KMS-11 (cell line): Measurements from ENCODE around the gene KDM3A.

Experiments
- H2AFZ ChIP-seq: fragments of 200-600 bp; sonication (generic); 2 replicates; pipeline ENCODE4 v1.6.1; 2016; ENCODE audit warnings: antibody characterized with exemption, mixed run types, low read depth
- H3K27ac ChIP-seq: fragments of 200-600 bp; sonication (generic); 2 replicates; pipeline ENCODE4 v1.6.1; 2016; ENCODE audit warnings: mild to moderate bottlenecking, mixed run types
- H3K27me3 ChIP-seq: fragments of 200-600 bp; sonication (generic); 2 replicates; pipeline ENCODE4 v1.6.1; 2017; ENCODE audit warnings: mild to moderate bottlenecking, low read depth, mixed run types, moderate library complexity; ENCODE audit not compliant: insufficient read depth
- H3K36me3 ChIP-seq: fragments of 200-600 bp; sonication (generic); 2 replicates; pipeline ENCODE4 v1.6.1; 2017; ENCODE audit warnings: mild to moderate bottlenecking, mixed run types; ENCODE audit not compliant: insufficient read depth
- H3K4me1 ChIP-seq: fragments of 200-600 bp; sonication (generic); 2 replicates; pipeline ENCODE4 v1.6.1; 2016; ENCODE audit warnings: mild to moderate bottlenecking, low read depth, mixed run types; ENCODE audit not compliant: poor library complexity, severe bottlenecking
- H3K4me2 ChIP-seq: fragments of 200-600 bp; sonication (generic); 2 replicates; pipeline ENCODE4 v1.7.0; 2016; ENCODE audit warnings: mild to moderate bottlenecking, mixed run types
- H3K4me3 ChIP-seq: fragments of 200-600 bp; sonication (generic); IDR thresholded peaks from 2 replicates; pipeline ENCODE4 v1.6.1; 2017; ENCODE audit warnings: low read depth, low read length, mixed read lengths; ENCODE audit not compliant: insufficient read depth
- H3K79me2 ChIP-seq: fragments of 200-600 bp; sonication (generic); 2 replicates; pipeline ENCODE4 v1.6.1; 2016; ENCODE audit warnings: low read depth, mixed run types; ENCODE audit not compliant: insufficient read depth
- H3K9ac ChIP-seq: fragments of 200-600 bp; sonication (generic); 2 replicates; pipeline ENCODE4 v1.6.1; 2016; ENCODE audit warnings: mild to moderate bottlenecking, mixed run types
- H4K20me1 ChIP-seq: fragments of 200-600 bp; sonication (generic); 2 replicates; pipeline ENCODE4 v1.6.1; 2016; ENCODE audit warnings: mild to moderate bottlenecking, mixed run types; ENCODE audit not compliant: insufficient read depth
- TF ChIP-seq, protein P1 (sequence below): fragments of 200-600 bp; sonication (generic); conservative IDR thresholded peaks from 2 replicates; pipeline ENCODE4 v1.6.1; 2017; ENCODE audit warnings: low read depth, mild to moderate bottlenecking, antibody characterized with exemption, low read length, moderate library complexity, mixed read lengths

The KDM3A gene

DNA sequence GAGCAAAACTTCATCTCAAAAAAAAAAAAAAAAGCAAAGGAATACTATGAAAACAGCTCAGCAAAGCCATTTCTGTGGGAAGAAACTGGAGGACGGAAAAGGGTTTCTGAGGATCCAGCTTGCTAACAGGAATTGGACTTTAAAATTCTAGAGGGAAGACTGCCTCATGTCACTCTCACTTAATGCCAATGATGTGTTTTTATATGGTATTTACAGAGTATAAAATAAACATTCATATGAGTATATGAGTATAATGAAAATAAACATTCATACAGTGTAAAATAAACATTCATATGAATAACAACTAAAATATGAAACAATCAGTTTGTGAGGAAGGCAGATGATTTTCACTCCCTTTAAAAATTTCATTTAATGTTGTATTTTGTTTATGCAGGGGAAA lies 78.2 kb downstream of the KDM3A start:
- H3K27me3 ChIP-seq = no peaks in the 10 kb centered on the region
- no peaks in the 10 kb centered on the region for H3K4me1 ChIP-seq
- no peaks in the 10 kb centered on the region for H4K20me1 ChIP-seq
- H3K4me3 ChIP-seq = no peak overlapping the region
- no peak overlapping the region for H3K4me2 ChIP-seq
- no peaks in the 10 kb centered on the region for H3K79me2 ChIP-seq
- H2AFZ ChIP-seq = no peak overlapping the region
- H3K9ac ChIP-seq = no peak overlapping the region
- H3K36me3 ChIP-seq = no peaks in the 10 kb centered on the region
- TF ChIP-seq, protein P1, sequence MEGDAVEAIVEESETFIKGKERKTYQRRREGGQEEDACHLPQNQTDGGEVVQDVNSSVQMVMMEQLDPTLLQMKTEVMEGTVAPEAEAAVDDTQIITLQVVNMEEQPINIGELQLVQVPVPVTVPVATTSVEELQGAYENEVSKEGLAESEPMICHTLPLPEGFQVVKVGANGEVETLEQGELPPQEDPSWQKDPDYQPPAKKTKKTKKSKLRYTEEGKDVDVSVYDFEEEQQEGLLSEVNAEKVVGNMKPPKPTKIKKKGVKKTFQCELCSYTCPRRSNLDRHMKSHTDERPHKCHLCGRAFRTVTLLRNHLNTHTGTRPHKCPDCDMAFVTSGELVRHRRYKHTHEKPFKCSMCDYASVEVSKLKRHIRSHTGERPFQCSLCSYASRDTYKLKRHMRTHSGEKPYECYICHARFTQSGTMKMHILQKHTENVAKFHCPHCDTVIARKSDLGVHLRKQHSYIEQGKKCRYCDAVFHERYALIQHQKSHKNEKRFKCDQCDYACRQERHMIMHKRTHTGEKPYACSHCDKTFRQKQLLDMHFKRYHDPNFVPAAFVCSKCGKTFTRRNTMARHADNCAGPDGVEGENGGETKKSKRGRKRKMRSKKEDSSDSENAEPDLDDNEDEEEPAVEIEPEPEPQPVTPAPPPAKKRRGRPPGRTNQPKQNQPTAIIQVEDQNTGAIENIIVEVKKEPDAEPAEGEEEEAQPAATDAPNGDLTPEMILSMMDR = no peak
- H3K27ac ChIP-seq = no peak overlapping the region

DNA sequence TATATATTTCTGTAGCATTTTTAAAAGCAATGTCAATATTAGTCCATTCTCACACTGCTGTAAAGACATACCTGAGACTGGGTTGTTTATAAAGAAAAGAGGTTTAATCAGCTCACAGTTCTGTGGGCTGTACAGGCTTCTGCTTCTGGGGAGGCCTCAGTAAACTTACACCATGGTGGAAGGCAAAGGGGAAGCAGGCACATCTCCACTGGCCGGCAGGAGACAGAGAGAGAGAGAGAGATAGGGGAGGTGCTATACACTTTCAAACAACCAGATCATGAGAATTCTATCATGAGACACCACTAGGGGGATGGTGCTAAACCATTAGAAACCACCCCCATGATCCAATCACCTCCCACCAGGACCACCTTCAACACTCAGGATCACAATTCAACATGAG lies 79.0 kb downstream of the KDM3A start:
- Histone ChIP-seq H3K9ac (no peak overlapping the region), H3K4me2 (no peak overlapping the region), H3K4me1 (no peaks in the 10 kb centered on the region), H2AFZ (no peak overlapping the region), H3K27ac (no peak overlapping the region), H3K36me3 (no peaks in the 10 kb centered on the region), H4K20me1 (no peaks in the 10 kb centered on the region), H3K4me3 (no peak overlapping the region), H3K27me3 (no peaks in the 10 kb centered on the region), H3K79me2 (no peaks in the 10 kb centered on the region)
- TF ChIP-seq, protein P1 = no peak

DNA sequence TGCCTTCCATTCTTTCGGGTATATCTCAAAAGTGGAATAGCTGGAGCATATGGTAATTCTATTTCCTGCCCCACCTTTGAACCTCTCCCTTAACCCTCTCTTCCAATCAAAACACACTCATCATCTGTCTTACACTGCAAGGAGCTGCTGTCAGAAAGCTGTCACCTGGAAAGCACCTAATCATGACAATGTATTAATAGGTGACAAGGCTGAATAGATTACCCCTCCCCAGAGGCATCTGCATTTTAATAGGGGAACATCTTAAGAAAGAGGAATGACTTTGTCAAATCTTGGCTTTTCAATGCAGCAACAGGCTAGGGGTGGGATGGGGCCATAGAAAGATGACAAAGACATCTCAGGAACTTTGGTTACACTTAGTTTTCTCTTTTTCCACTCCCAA lies 80.8 kb downstream of the KDM3A start:
- H3K79me2 ChIP-seq = no peaks in the 10 kb centered on the region
- H3K36me3 ChIP-seq = no peaks in the 10 kb centered on the region
- TF ChIP-seq, protein P1 = no peak
- no peak overlapping the region for H3K27ac ChIP-seq
- H4K20me1 ChIP-seq = no peaks in the 10 kb centered on the region
- H3K9ac ChIP-seq = no peak overlapping the region
- H3K4me1 ChIP-seq = no peaks in the 10 kb centered on the region
- H3K27me3 ChIP-seq = no peaks in the 10 kb centered on the region
- no peak overlapping the region for H2AFZ ChIP-seq
- no peak overlapping the region for H3K4me2 ChIP-seq
- H3K4me3 ChIP-seq = no peak overlapping the region

DNA sequence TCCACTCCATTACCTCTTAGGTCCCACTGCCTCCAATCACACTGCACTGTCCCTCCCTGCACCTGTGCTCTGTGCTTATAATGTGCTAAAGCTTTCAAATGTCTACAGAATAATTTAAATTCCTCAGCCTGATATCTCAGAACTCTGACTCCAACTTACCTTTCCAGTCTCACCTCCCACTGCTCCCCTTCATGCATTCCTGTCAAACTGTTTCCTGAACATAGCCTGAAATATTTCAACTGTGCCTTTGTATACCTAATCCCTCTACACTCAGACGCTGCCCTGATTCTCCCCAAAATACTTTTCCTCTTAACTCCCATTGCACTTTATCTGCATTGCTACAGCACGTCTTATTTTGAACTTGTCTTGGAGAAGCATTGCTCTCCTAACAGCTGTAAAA lies 81.5 kb downstream of the KDM3A start:
- H3K4me2 ChIP-seq = no peak overlapping the region
- no peak overlapping the region for H3K27ac ChIP-seq
- H2AFZ ChIP-seq = no peak overlapping the region
- H3K4me3 ChIP-seq = no peak overlapping the region
- no peaks in the 10 kb centered on the region for H3K79me2 ChIP-seq
- no peak overlapping the region for H3K9ac ChIP-seq
- no peaks in the 10 kb centered on the region for H3K36me3 ChIP-seq
- no peaks in the 10 kb centered on the region for H3K4me1 ChIP-seq
- H4K20me1 ChIP-seq = no peaks in the 10 kb centered on the region
- TF ChIP-seq, protein P1 = no peak
- no peaks in the 10 kb centered on the region for H3K27me3 ChIP-seq

DNA sequence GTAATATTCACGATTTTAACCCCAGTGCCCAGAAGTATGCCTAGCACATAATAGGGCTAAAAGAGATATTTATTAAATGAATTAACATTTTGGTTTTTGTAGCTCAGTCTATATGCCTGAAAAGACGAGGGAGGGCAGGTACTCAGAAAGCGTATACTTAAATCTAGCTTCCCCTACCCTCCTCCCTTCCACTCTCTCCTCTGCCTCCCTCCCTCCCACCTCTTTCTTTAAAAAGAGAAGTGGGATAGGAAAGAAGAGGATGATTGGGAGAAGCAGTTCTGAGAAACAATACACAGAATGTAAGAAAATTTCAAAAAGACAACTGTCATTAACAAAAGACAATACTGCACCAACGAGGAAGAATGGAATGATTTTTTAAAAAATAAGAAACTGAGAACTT lies 82.3 kb downstream of the KDM3A start:
- Histone ChIP-seq H3K9ac (no peak overlapping the region), H3K4me2 (no peak overlapping the region), H2AFZ (no peak overlapping the region), H3K4me1 (no peaks in the 10 kb centered on the region), H3K27me3 (no peaks in the 10 kb centered on the region), H3K36me3 (no peaks in the 10 kb centered on the region), H3K4me3 (no peak overlapping the region), H3K79me2 (no peaks in the 10 kb centered on the region), H3K27ac (no peak overlapping the region), H4K20me1 (no peaks in the 10 kb centered on the region)
- TF ChIP-seq, protein P1 = no peak
